ENCODE measurements around the gene CHEK1.
"Not testable (repeated sequence)": the region's sequence is repeated elsewhere in the genome, so short reads cannot be mapped to it uniquely, and the experiment has no call there.

Gene CHEK1

GRCh38 chr11:125624756-125625213, at the start of gene CHEK1:
CHEK1 (plus strand) TSS chr11:125625163; CDS start chr11:125626769, 1,606 bp downstream.
- DNase-seq (ENCODE audit: low read depth, low spot score), result no peak
- TF ChIP-seq CTCF (IDR thresholded peaks at IDR 0.05; ENCODE audit: low read depth, low read length), result no peak
- H3K4me3 ChIP-seq (ENCODE audit: low read depth, low read length), result peak within 1 kb of the TSS; percentile 82
- in situ Hi-C loops (cut with HindIII; ENCODE audit: low sequenced_read_pairs), result no loop called here

GRCh38 chr11:125577181-125577580, 47.8 kb upstream of the CHEK1 start:
- in situ Hi-C loops (cut with HindIII; ENCODE audit: low sequenced_read_pairs); H3K4me3 ChIP-seq (ENCODE audit: low read depth, low read length); DNase-seq (ENCODE audit: low read depth, low spot score): not testable (repeated sequence)

- TF ChIP-seq CTCF (IDR thresholded peaks at IDR 0.05; ENCODE audit: low read depth, low read length), result no peak
- in situ Hi-C loops (cut with HindIII; ENCODE audit: low sequenced_read_pairs), result no loop called here
These were observed 46.2 kb upstream of the CHEK1 start for GRCh38 chr11:125578783-125579182.

GRCh38 chr11:125579811-125580210, 45.2 kb upstream of the CHEK1 start:
- in situ Hi-C loops (cut with HindIII; ENCODE audit: low sequenced_read_pairs), result no loop called here
- TF ChIP-seq CTCF (IDR thresholded peaks at IDR 0.05; ENCODE audit: low read depth, low read length), result no peak
- no peak overlapping the region for H3K4me3 ChIP-seq (ENCODE audit: low read depth, low read length)
- DNase-seq (ENCODE audit: low read depth, low spot score), result no peak

More at GRCh38 chr11:125578783-125579182, 46.2 kb upstream of the CHEK1 start:
- DNase-seq (ENCODE audit: low read depth, low spot score), result no peak
- no peak overlapping the region for H3K4me3 ChIP-seq (ENCODE audit: low read depth, low read length)

- no peak overlapping the region for H3K4me3 ChIP-seq (ENCODE audit: low read depth, low read length)
- TF ChIP-seq CTCF (IDR thresholded peaks at IDR 0.05; ENCODE audit: low read depth, low read length), result no peak
- DNase-seq (ENCODE audit: low read depth, low spot score), result no peak
- in situ Hi-C loops (cut with HindIII; ENCODE audit: low sequenced_read_pairs), result no loop called here
These were observed 41.5 kb upstream of the CHEK1 start for GRCh38 chr11:125583496-125583895.

GRCh38 chr11:125585487-125585886, 39.5 kb upstream of the CHEK1 start:
- no peak for DNase-seq (ENCODE audit: low read depth, low spot score)
- no peak for TF ChIP-seq CTCF (IDR thresholded peaks at IDR 0.05; ENCODE audit: low read depth, low read length)

GRCh38 chr11:125586623-125587022, 38.3 kb upstream of the CHEK1 start:
- in situ Hi-C loops (cut with HindIII; ENCODE audit: low sequenced_read_pairs), result no loop called here
- TF ChIP-seq CTCF (IDR thresholded peaks at IDR 0.05; ENCODE audit: low read depth, low read length), result no peak

More at GRCh38 chr11:125585487-125585886, 39.5 kb upstream of the CHEK1 start:
- no peak overlapping the region for H3K4me3 ChIP-seq (ENCODE audit: low read depth, low read length)
- in situ Hi-C loops (cut with HindIII; ENCODE audit: low sequenced_read_pairs), result no loop called here

More at GRCh38 chr11:125586623-125587022, 38.3 kb upstream of the CHEK1 start:
- no peak for DNase-seq (ENCODE audit: low read depth, low spot score)
- no peak overlapping the region for H3K4me3 ChIP-seq (ENCODE audit: low read depth, low read length)
